Common myeloid progenitor, CD34-positive (primary cell): ENCODE data around the gene UBXN2A.

Experiments
- CTCF ChIA-PET: fragments of 350-600 bp; sonication (Branson Sonifier 250); formaldehyde crosslinking; loops from one replicate; lab custom pipeline; 2021; ENCODE audit warnings: antibody characterized with exemption; lab: Charles Lee
- POLR2A ChIA-PET: fragments of 350-600 bp; sonication (Branson Sonifier 250); formaldehyde crosslinking; loops from one replicate; lab custom pipeline; 2021; ENCODE audit warnings: antibody characterized with exemption; lab: Charles Lee
- DNase-seq, 3 donors: peaks; one replicate each; pipeline versions ENCODE4 v3.0.0 to v3.0.0-alpha.2; 2013
- H3K27ac ChIP-seq, 2 experiments: 1 replicate in 1 of 2; 2 replicates in 1 of 2; pipeline ENCODE4 v1.7.0; 2013; ENCODE audit warnings: inconsistent platforms in 2 of 2, low read length in 2 of 2, mild to moderate bottlenecking in 2 of 2, low read depth in 1 of 2, moderate library complexity in 1 of 2; ENCODE audit not compliant: severe bottlenecking in 2 of 2, insufficient read depth in 1 of 2, poor library complexity in 1 of 2
- H3K27me3 ChIP-seq, 5 experiments: replicated peaks in 2 of 5; 1 replicate in 3 of 5; 2 replicates in 2 of 5; pipeline versions ENCODE4 v1.6.1 to v1.7.0; 2013; ENCODE audit warnings: low read length in 4 of 5, mild to moderate bottlenecking in 2 of 5, moderate library complexity in 2 of 5, inconsistent platforms in 1 of 5; ENCODE audit not compliant: insufficient read depth in 5 of 5, control insufficient read depth in 4 of 5
- H3K36me3 ChIP-seq, 4 experiments: 1 replicate in 2 of 4; 2 replicates in 2 of 4; pipeline versions ENCODE4 v1.6.1 to v1.7.0; 2013; ENCODE audit warnings: low read length in 3 of 4, control low read depth in 1 of 4, mild to moderate bottlenecking in 1 of 4; ENCODE audit not compliant: control insufficient read depth in 4 of 4, insufficient read depth in 4 of 4
- H3K4me1 ChIP-seq, 4 experiments: 1 replicate in 3 of 4; 2 replicates in 1 of 4; pipeline versions ENCODE4 v1.6.1 to v1.7.1; 2013; ENCODE audit warnings: low read length in 3 of 4, mild to moderate bottlenecking in 3 of 4, control low read depth in 1 of 4, inconsistent platforms in 1 of 4, moderate library complexity in 1 of 4; ENCODE audit not compliant: control insufficient read depth in 4 of 4, insufficient read depth in 4 of 4; ENCODE audit errors: control extremely low read depth in 1 of 4
- H3K4me3 ChIP-seq, 7 experiments: 1 replicate in 4 of 7; 2 replicates in 3 of 7; pipeline versions ENCODE4 v1.5.1 to v1.7.0; 2013; ENCODE audit warnings: mild to moderate bottlenecking in 7 of 7, low read length in 6 of 7, moderate library complexity in 6 of 7, inconsistent platforms in 2 of 7, low read depth in 2 of 7, control low read depth in 1 of 7; ENCODE audit not compliant: insufficient read depth in 4 of 7, control insufficient read depth in 1 of 7; ENCODE audit errors: extremely low read depth in 1 of 7
- H3K9me3 ChIP-seq, 5 experiments: 1 replicate in 4 of 5; 2 replicates in 1 of 5; pipeline versions ENCODE4 v1.6.1 to v1.7.1; 2013; ENCODE audit warnings: low read length in 4 of 5, mild to moderate bottlenecking in 2 of 5, inconsistent platforms in 1 of 5, low read depth in 1 of 5, moderate library complexity in 1 of 5; ENCODE audit not compliant: control insufficient read depth in 4 of 5, insufficient read depth in 2 of 5; ENCODE audit errors: control extremely low read depth in 1 of 5
- WGBS: methylation state at CpG from one replicate; pipeline ENCODE4 v1.1.5; 2013; ENCODE audit not compliant: insufficient coverage; 5-methylcytosine and 5-hydroxymethylcytosine counted together

Gene UBXN2A

GRCh38 chr2:23953625-23954024 lies 13.4 kb downstream of the UBXN2A start:
- peaks cover 0 to 2% (median under 1%) of the 10 kb centered on the region in 4 experiments for H3K36me3 ChIP-seq
- no peak for DNase-seq
- no peaks in the 10 kb centered on the region for H3K9me3 ChIP-seq
- no peaks in the 10 kb centered on the region for H3K4me1 ChIP-seq
- ChIA-PET POLR2A (no interaction called here), CTCF (no interaction called here)
- H3K4me3 ChIP-seq, result no peak overlapping the region
- no peaks in the 10 kb centered on the region for H3K27me3 ChIP-seq
- H3K27ac ChIP-seq, result no peak overlapping the region

DNA sequence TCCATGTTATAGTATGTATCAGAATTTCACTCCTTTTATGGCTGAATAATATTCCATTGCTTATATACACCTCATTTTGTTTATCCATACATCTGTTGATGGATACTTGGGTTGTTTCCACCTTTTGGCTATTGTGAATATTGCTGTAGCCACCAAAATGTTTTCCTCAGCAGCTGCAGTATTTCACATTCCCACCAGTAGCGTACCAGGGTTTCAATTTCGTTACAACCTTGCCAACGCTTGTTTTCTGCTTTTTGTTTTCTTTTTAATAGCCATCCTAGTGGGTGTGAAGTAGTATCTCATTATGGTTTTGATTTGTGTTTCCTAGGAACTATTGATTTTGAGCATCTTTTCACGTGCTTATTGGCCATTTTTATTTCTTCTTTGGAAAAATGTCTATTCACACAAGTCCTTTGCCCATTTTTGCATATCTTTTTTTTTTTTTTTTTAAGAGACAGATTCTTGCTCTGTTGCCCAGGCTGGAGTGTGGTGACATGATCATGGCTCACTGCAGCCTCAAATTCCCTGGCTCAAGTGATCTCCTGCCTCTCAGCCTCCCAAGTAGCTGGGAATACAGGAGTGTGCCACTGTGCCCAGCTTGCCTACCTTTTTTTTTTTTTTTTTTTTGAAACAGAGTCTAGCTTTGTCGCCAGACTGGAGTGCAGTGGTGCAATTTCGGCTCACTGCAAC lies 14.2 kb downstream of the UBXN2A start:
- CTCF ChIA-PET, result no interaction called here
- POLR2A ChIA-PET, result no interaction called here
- DNase-seq, result peak in 1 of 3 donors; percentile 7
- Histone ChIP-seq H3K4me3 (no peak overlapping the region), H3K27me3 (no peaks in the 10 kb centered on the region), H3K4me1 (no peaks in the 10 kb centered on the region), H3K27ac (no peak overlapping the region), H3K9me3 (no peaks in the 10 kb centered on the region), H3K36me3 (peaks cover 0 to 8% (median 2%) of the 10 kb centered on the region in 4 experiments)
- WGBS, result no CpG with 5 or more reads among the region's 6 CpGs

DNA sequence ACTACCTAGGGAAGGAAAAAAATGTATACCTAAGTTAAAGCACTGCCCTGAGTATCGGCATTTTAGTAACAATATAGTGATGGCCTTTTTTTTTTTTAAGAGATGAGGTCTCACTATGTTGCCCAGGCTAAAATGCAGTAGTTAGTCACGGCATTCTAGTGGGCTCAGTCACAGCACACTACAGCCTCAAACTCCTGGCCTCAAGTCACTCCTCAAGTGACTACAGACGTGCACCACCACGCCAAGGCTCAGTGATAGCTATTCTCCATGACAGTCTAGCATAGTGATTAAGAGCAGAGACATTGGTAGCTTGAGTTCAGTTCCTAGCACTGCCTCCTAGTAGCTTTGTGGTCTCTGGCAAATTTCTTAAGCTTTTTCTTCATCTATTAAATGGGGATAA lies 27.6 kb downstream of the UBXN2A start:
- Histone ChIP-seq H3K4me1 (no peaks in the 10 kb centered on the region), H3K9me3 (no peaks in the 10 kb centered on the region), H3K36me3 (peaks cover 2 to 12% (median 9%) of the 10 kb centered on the region in 4 experiments), H3K27me3 (no peaks in the 10 kb centered on the region), H3K4me3 (no peak overlapping the region), H3K27ac (no peak overlapping the region)
- WGBS, result 100% methylated on average over 3 of the region's 4 CpGs
- ChIA-PET CTCF (no interaction called here), POLR2A (interaction anchor here (0.6 kb wide), 1 partner anchor 791 kb away, joined by 3 read pairs; no protein-coding TSS in a partner anchor)
- no peak for DNase-seq

GRCh38 chr2:23976883-23977282 lies 36.6 kb downstream of the UBXN2A start:
- no peaks in the 10 kb centered on the region for H3K9me3 ChIP-seq
- no peaks in the 10 kb centered on the region for H3K27me3 ChIP-seq
- H3K4me3 ChIP-seq, result no peak overlapping the region
- no peak for DNase-seq
- H3K4me1 ChIP-seq, result no peaks in the 10 kb centered on the region
- peaks cover 2 to 20% (median 12%) of the 10 kb centered on the region in 4 experiments for H3K36me3 ChIP-seq
- 100% methylated on average over 6 of the region's 8 CpGs for WGBS
- CTCF ChIA-PET, result interaction anchor here (1.6 kb wide), 1 partner anchor 9 kb away, joined by 4 read pairs; no protein-coding TSS in a partner anchor
- POLR2A ChIA-PET, result interaction anchor here (0.7 kb wide), 1 partner anchor 50 kb away, joined by 5 read pairs; no protein-coding TSS in a partner anchor
- H3K27ac ChIP-seq, result no peak overlapping the region

GRCh38 chr2:23988371-23988770 lies 48.1 kb downstream of the UBXN2A start:
- peak; percentile 44 to 74 (median 73) for DNase-seq
- Histone ChIP-seq H3K27me3 (no peaks in the 10 kb centered on the region), H3K4me1 (no peaks in the 10 kb centered on the region), H3K27ac (no peak overlapping the region), H3K36me3 (peaks cover 4 to 14% (median 5%) of the 10 kb centered on the region in 4 experiments), H3K9me3 (no peaks in the 10 kb centered on the region), H3K4me3 (no peak overlapping the region)
- WGBS, result no CpG with 5 or more reads among the region's 2 CpGs
- ChIA-PET CTCF (interaction anchor here (1.0 kb wide), 2 partner anchors 17 to 23 kb away, joined by 3 read pairs; no protein-coding TSS in a partner anchor), POLR2A (no interaction called here)

GRCh38 chr2:23992931-23993330 lies 52.7 kb downstream of the UBXN2A start:
- no CpG with 5 or more reads among the region's 1 CpG for WGBS
- Histone ChIP-seq H3K27me3 (no peaks in the 10 kb centered on the region), H3K27ac (no peak overlapping the region), H3K4me1 (no peaks in the 10 kb centered on the region), H3K36me3 (peaks cover 2 to 8% (median 5%) of the 10 kb centered on the region in 4 experiments), H3K9me3 (no peaks in the 10 kb centered on the region), H3K4me3 (no peak overlapping the region)
- ChIA-PET POLR2A (no interaction called here), CTCF (interaction anchor here (1.2 kb wide), 1 partner anchor 67 kb away, joined by 3 read pairs; no protein-coding TSS in a partner anchor)
- DNase-seq, result no peak

GRCh38 chr2:23993736-23994269 lies 53.5 kb downstream of the UBXN2A start:
- ChIA-PET CTCF (interaction anchor here (1.2 kb wide), 1 partner anchor 66 kb away, joined by 3 read pairs; no protein-coding TSS in a partner anchor), POLR2A (no interaction called here)
- Histone ChIP-seq H3K4me3 (no peak overlapping the region), H3K36me3 (peaks cover 2 to 8% (median 6%) of the 10 kb centered on the region in 4 experiments), H3K27ac (no peak overlapping the region), H3K27me3 (no peaks in the 10 kb centered on the region), H3K4me1 (no peaks in the 10 kb centered on the region), H3K9me3 (no peaks in the 10 kb centered on the region)
- DNase-seq, result no peak
- WGBS, result 100% methylated on average over 8 of the region's 8 CpGs
